GM19468 (cell line): ENCODE data around the gene FAM200B.

Experiments
- ATAC-seq: cut with Tn5 transposase; IDR thresholded peaks from one replicate; pipeline ENCODE4 v1.9.1; 2021; ENCODE audit warnings: mild to moderate bottlenecking, moderate library complexity, moderate number of reproducible peaks; ENCODE audit not compliant: unreplicated experiment; ENCODE audit errors: extremely low read depth

The FAM200B gene

DNA sequence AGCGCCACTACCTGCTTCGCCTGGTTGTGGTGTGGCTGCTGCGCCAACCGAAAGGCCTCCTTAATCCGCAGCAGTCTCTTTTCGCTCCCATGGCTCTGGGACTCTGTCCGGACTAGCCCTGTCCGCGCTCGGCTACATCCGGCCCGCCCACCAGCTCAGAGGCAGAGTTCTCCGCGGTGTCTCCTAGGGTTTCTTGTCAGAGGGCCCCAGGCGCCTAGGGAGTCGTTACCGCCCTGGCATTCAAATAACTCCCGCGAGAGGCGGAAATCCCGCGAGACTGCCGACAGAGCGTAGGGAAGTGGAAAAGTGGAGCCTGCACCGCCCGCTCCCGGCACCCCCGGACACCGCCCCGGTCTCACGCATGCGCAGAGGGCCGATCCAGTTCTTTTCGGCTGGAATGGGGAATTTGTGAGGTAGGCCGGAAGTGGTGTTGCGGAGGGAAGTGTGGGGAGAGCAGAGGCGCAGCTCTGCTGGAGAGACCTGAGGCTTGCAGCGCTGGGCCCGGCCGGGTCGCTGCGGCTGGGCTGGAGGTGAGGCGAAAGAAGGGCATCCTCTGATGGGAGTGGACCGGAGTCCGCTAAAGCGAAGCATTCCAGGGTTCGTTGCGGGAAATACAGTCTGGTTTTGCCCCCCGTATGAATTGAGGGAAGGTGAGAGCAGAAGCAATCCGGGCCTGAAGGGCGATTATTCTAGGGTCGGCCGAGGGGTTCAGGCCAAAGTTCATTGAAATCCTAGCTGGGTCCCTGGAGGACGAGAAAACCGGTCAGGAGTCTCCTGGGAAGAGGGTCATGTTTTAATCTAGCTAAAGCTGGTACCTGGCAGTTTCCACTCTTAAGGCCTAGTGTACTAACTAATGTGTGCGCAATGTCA, at the start of gene FAM200B:
FAM200B (plus strand) TSS at position 456 of the 870 bp plus-strand sequence. CDS start 5,151 bp downstream, outside the sequence.
- peak; percentile 82 for ATAC-seq

DNA sequence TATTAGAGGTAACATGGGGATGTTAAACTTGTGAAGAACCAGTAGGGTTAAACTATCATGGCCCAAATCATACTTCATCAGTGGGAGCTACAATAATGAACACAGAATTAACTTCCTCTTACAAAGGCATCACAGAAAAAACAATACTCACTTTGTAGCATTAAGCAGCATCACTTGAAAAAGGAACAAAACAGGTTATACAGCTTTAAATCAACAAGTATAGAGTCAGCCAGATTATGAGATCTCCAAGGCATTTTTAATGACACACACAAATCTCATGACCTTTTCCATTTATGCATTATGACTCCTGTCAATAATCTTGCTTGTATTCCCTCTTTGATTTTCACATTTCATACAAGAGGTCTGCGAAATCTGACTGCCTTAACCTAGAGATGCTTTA, 44.8 kb upstream of the FAM200B start:
- no peak for ATAC-seq

DNA sequence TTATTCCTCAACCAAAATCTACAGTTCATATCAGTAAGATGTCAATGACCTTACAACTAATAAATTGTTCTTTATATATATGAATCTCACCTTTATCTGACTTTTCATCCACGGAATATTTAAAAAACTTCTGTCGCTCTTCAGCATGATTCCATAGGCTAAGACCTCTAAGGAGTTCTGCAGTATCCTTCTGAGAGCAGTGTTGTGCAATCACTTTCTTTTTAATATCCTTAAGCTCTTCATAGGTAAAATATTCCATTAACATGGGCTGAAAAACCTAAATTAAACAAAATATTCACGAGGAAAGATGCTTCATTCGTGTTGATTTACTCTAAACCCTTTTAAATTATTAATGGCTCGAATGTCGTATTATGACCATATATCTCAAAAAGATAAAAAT, 43.2 kb upstream of the FAM200B start:
- no peak for ATAC-seq

DNA sequence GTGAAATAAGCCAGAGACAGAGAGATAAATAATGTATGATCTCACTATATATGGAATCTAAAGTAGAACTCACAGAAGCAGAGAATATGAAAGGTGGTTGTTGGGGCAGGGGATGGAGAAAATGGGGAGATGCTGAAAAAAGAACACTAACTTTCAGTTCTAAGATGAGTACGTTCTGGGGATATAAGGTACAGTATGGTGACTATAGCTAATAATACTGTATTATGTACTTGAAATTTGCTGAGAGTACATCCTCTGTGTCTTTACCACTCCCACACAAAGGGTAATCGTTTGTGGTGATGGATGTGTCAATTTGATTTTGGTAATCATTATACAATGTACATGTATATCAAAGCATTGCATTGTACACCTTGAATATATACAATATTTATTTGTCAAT, 33.0 kb upstream of the FAM200B start:
- ATAC-seq: no peak

DNA sequence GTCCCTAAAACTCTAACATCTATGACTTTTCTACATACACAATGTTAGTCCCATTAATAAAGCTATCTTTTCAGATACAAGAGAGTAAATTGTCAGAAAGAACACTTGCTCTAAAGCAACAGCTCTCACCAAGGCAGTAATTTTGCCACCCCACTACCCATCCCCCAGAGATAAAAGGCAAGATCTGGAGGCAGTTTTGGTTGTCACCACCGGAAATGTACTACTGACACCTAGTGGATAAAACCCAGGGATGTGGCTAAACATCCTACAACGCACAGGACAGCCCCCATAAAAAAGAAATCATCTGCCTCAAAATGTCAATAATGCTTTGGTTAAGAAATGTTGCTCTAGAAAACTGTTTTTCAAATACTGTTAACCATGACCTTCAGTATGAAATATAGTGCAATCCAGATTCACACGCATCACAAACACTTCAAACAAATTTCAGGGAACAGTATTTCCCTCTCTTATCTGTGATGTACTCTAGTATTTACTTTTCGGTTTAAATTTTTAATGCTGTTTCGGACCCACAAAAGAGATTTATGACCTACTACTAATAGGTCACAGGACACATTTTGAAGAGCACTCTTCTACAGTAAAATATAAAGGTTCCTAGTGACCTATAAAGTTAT, 31.6 kb upstream of the FAM200B start:
- ATAC-seq: peak; percentile 19

DNA sequence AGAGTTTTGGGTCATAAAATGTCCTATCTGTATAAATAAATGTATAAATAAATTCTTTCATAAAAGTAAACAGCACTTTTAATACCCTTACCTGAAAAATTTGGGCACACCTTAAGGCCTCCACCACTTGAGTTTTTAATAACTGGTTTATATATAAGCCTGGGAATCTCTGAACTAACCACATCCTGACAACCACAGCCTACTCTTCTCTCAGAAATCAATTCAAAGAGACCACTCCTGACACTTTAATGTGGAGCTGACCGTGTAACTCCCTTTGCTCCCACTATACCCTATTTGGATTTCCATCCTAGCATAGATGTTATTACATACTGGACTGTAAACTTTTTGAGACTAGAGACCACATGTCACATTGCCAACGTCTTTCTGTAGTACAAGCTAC, 30.0 kb upstream of the FAM200B start:
- ATAC-seq: no peak

DNA sequence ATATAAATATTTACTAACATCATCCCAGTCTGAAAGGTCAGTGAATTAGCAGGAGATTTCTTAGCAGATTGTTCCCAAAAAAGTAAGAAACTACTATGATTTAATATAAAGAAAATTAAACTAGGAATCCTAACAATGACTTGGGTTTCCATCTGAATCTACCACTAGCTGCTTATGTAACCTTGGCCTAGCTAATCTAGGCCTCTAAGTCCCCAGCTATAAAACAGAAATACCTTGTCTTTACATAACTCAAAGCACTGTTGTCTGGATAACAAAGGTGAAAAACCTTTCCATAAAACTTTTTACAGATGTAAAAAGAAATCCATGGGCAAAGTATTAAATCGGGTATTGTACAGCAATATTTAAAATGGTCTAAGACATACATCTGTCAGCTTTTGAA, 29.4 kb upstream of the FAM200B start:
- no peak for ATAC-seq

DNA sequence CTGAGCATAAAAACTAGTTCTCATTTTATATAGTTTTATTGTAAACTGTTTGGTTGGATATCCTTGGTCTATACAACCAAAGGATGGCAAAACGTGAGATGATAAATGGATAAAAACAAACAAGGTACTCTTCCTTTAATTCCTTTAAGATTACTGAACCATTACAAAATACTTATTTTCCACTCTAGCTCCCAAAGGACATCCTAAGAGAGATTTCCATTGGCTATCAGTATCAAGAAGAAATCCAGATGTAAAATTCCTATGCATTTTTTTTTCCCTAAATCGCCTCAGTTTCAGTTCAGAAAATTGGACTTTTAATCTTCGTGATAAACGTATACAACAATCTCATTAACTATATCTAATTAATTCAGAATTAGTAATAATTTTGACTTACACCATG, 28.8 kb upstream of the FAM200B start:
- no peak for ATAC-seq

DNA sequence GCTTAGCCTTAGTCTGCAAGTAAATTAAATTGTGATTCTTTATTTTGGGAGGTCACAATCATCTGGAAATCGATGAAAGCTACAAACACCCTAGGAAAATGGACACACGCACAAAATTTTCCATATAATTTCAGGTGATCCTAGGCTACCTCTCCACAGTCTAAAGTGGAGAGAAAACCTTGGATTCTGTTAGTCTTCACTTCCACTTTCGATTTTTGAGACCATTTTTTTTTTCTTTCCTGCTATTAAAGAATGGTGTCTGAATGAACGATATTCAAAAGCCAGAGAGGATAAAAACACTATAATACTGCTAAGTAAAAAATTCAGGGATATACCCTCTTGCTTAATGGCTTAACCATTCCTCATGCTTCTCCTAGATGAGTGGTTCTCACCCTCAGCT, 28.2 kb upstream of the FAM200B start:
- ATAC-seq: no peak

DNA sequence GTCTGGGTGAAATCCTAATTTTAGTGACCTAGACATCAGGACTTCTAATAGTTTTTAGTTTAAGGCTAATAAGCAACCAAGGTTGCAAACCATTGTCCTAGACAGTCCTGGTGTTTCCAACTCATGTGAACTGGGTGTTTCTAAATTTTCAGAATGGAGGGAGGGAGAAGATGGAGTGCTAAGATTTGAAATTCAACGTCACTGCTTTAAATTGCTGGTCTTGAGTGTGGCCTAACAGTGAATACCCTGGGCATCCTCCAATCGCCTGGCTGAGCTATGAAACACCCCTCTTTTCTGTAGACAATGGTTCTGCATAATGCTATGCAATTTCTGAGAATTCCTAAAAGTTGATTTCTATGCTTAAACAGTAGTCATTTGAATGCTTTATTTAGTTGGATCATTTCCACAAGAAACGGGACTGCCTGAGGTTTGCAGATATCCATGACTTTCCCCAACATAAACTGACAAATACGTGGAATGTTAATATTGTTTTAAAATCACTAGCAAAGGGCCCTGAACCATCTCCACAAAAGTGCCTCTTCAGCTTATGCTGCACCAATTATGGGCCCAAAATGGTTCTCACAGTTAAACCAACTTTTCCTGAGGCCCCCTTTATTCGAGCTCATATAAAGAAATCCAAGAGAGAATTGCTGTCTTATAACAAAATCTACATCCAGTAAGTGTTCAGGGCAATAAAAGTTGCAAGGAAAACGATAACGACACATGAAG, 27.6 kb upstream of the FAM200B start:
- ATAC-seq: no peak

DNA sequence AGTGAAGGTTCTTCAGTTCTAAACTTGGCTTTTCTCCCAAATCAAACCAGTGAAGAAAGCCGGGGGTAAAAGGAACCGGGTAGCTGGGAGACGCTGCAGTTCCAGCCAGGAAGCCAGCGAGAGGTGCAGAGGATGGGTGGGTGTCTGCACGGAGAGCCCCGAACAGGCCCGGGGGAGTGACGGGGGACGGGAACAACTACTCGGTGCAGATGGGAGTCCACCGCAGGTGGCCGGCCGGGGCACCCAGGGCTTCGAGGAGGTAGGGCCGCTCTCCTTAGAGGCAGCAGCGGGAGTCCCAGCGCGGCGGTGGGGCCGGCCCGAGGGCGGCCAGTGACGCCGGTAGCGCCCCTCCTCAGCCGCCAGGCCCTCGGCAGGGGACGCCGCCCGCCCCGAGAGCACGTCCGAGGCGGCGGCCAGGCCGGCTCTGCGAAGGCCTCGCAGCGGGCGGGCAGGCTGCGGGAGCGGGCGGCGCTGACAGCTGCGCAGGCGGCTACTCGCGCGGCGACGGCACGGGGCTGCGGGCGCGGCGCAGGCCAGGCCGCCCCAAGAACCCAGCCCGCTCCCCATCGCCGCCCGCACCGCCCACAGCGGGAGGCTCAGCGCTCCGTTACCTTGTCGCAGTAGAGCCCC, 26.9 kb upstream of the FAM200B start:
- ATAC-seq: peak; percentile 28

DNA sequence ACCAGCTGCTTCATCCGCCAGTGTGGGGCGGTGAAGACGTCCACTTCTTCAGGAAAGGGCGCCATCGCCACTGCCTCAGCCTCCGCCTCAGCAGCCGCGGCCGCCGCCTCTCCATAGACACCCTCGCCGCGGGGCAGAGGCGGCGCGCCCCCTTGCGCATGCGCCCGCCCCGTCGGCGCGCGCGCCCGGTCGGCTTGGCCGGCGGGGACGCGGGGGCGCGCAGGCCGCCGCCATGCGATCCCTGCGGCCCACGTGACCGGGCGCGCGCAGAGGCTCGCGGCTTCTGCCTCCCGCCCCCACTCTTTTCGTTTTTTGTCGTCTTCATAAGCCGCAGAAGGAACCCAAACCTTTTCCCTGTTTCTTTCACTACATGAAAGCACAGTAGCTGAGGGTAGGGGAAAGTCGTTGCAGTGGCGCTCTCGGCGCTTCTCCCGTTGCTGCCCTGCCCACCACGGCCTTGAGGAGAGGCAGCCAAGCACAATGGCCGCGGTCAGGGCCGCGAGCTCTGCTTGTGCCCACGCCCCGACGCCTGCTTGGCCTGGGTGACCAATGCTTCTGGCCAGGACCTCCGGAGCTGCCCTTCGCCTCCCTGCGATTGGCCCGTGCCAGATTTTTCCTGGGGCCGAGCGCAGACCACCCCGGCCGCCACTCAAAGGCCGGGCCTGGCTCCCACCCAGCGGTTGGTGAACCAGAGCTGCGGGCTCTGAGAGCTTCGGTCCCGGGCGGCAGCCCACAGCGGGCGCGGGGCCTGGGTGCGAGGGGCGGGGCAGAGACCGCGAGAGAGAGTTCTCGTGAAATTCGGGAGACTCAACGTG, 26.2 kb upstream of the FAM200B start, which contains the start of gene FBXL5:
FBXL5 (minus strand) TSS at position 135 of the 815 bp plus-strand sequence; CDS start at position 65, 70 bp downstream.
- ATAC-seq: peak; percentile 70

DNA sequence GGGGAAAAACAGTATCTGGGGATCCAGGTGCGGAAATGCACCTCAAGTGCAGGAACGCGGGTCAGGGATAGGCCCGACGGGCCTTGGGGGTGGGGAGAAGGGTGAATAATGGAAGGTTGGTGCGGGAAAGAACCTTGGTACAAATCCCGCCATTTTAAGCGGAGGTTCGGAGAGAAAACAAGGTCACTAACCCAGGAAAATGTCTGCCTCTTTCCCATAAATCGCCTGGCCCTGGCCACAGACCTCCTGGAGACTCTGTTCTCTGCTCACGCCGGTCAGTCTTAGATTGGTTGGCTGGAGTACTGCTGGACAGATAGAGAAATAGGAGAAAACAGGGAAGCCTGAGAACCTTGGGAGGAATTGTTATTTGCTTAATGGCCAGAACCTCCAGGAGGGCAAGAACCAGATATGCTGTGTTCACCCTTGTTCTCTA, 25.6 kb upstream of the FAM200B start:
- no peak for ATAC-seq

DNA sequence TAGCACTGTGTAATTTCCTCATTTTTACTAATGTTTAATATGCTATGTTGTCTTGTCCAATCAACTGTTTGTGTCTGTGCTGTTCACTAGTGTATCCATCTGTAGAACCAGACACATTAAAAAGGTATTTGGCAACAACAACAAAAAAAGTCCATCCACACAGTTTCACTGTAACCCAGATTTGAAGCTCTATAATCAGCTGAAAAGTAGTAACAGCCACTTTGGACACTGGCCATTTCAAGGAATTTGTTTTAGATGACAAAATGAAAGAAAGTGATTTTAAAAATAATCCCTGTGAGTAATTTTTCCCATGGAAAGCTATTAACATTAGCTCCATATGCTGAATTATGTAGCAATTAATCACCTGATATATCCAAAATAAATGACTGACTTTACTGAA, 24.3 kb upstream of the FAM200B start:
- no peak for ATAC-seq

DNA sequence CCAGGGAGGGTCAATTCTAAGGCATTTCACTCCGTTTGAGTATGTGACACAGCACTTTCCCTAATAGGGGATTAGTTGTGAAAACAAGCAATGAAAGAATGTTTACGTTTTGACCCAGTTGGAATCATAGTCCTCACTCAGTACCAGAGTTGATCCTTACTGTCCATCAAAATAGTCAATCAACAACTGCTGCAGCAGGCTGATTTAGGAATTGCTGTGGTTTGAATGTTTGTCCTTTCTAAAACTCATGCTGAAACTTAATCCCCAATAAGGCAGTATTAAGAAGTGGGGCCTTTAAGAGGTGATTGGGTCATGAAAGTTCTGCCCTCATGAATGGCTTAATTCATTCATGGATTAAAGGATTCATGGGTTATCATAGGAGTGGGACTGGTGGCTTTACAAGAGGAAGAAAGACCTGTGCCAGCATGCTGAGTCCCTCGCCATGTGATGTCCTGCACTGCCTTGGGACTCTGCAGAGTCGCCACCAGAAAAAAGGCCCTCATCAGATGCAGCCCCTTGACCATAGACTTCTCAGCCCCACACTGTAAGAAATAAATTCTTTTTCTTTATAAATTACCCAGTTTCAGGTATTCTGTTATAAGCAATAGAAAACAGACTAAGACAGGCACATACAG, 23.4 kb upstream of the FAM200B start:
- no peak for ATAC-seq

DNA sequence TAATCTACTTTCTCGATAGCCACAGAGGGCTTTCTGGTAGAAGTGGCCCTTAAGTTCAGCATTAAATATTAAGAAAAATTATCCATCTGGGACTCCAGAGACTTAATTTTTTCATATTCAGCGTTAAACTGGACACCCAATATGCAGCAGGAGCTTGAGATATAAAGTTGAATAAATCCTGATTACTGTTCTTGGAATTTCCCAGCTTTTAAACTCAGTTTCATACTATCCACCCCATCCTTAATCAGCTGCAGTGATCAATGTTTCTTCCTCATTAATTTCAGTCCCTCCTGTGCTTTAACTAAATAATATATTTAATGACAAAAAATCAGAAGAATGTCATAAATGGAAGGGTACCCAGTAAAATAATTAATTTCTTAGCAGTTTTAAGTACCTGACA, 22.8 kb upstream of the FAM200B start:
- ATAC-seq: no peak

DNA sequence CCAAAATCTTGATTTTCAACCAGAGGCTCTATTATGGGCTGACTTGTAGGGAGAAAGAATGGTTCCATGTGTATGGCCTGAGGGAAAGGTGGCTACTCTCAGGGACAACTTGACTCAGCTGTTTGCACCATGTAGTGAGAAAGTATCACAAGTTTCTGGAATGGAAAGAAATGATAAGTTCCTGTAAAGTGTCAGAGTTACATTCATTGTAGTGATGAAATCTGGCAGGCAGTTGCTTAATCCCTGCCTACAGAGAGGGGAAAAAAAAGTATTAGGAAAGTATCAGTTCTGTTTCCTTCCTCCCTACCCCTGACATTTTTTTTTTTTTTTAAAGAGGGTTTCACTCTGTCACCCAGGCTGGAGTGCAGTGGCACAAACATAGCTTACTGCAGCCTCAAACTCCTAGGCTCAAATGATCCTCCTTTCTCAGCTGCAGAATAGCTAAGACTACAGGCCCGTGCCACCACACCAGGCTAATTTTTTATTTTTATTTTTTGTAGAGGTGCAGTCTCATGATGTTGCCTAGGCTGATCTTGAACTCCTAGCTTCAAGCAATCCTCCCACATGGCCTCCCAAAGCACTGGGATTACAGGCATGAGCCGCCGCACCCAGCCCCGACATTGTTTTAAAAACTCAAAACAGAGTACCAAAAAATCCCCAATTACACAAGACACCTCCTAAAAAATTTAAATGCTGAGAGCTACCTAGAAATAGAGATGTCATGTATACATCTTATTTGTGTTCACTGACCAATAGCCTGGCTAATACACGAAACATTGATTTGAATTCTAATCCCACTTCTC, 21.7 kb upstream of the FAM200B start:
- no peak for ATAC-seq

DNA sequence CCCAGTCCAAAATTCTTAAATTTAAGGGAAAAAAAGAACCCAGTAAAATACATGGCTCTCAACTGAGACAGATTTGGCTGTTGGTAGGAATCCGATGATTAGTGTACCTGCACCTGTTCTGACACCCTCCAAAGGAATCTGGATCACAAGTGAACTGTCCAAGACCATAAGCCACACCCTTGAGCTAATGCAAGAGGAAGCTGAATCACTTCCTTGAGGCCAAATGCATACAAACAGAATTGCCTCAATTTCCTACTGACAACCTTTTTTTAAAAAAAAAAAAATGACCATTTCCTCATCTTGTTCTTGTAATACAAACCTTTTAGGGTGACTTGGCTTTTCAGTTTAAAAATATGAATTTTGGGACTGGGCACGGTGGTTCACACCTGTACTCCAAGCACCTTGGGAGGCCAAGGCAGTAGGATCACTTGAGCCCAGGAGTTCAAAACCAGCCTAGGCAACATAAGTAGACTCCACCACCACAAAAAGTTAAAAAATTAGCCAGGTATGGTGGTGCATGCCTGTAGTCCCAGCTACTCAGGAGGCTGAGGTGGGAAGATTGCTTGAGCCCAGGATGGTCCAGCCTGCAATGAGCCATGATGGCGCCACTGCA, 15.8 kb upstream of the FAM200B start:
- ATAC-seq: no peak
